Activated T-helper 1 cell treated with anti-CD3 and anti-CD28 coated beads, Interleukin-2, amount 50 U/mL, for 16 hours (primary cell): ENCODE measurements around the gene RIBC2.
"Not testable (repeated sequence)": the region's sequence is repeated elsewhere in the genome, so short reads cannot be mapped to it uniquely, and the experiment has no call there.

Source experiments
- DNase-seq, 2 donors: peaks; one replicate each; pipeline ENCODE4 v3.0.0-alpha.2; 2020; ENCODE audit warnings: low read depth in 1 of 2, low spot score in 1 of 2

Gene RIBC2, protein sequence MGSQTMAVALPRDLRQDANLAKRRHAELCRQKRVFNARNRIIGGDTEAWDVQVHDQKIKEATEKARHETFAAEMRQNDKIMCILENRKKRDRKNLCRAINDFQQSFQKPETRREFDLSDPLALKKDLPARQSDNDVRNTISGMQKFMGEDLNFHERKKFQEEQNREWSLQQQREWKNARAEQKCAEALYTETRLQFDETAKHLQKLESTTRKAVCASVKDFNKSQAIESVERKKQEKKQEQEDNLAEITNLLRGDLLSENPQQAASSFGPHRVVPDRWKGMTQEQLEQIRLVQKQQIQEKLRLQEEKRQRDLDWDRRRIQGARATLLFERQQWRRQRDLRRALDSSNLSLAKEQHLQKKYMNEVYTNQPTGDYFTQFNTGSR

DNA sequence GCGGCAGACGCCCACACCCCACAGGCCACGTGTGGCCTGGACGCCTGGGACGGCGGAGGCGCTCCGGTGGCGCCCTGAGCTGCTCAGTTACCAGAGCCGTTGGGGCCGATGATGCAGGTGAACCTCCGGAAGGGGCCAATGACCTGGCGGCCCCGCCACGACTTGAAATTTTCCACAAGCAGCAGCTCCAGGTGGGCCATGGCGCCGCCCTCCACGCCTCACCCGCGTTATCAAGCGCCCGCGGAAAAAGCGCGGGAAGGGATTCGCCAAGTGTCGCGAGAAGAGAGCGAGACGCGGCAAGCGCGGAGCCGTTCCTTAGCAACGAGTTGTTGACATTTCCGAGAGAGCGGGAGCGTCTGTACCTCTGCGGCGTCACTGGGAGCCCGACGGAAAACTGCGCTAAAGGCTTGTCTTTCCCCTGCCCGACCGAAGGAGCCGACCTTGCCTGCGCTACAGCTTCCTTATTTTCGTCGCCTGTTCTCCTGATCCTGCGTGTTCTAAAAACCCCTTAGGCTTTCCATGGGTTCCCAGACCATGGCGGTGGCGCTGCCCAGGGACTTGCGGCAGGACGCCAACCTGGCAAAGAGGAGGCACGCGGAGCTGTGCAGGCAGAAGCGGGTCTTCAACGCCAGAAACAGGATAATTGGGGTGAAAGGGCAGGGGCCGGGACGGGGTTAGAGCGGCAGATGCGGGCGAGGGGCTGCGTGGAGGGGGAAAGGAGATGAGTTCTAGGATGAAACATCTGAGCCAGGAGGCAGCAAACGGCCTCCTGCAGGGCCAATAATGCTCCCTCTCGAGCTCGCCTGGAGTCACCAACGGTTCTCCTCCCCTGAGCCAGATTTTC is at the start of gene RIBC2, which contains the start of gene SMC1B:
Gene RIBC2 (plus strand): TSS at position 326 of the 844 bp plus-strand sequence. CDS start 194 bp downstream, at position 520.
Gene SMC1B (minus strand): TSS at position 232 of the 844 bp plus-strand sequence. CDS start 32 bp downstream, at position 200.
- peak; percentile 52 to 59 for DNase-seq

DNA sequence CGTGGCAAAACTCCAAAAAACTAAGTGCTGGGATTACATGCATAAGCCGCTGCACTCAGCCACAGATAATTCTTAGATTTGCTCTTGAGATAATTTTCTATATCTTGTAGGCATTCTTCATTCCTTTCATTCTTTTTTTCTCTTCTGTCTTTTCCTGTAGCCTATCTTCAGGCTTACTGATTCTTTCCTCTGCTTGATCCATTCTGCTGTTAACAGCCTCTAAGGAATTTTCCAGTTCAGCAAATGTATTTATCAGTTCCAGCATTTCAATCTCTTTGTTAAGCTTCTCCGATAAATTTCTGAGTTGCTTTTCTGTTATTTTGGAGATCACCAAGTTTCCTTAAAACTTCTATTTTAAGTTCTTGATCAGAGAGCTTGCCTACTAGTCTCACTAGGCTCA is 46.8 kb upstream of the RIBC2 start:
- DNase-seq: no peak

DNA sequence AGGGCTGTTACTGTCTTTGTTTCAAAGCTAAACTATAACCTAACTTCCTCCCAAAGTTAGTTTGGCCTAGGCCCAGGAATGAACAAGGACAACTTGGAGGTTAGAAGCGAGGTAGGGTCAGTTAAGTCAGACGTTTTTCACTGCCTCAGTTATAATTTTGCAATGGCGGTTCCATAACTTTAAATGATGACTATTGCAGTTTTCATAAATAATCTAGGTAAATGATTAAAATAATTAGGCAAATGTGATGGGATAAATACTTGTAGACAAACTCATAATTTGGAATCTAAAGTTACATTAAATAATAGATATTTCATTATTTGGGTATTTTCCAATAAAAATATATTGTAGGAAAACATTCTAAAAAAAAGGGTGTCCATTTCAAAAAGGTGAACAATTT is 39.9 kb upstream of the RIBC2 start:
- not testable (repeated sequence) for DNase-seq

DNA sequence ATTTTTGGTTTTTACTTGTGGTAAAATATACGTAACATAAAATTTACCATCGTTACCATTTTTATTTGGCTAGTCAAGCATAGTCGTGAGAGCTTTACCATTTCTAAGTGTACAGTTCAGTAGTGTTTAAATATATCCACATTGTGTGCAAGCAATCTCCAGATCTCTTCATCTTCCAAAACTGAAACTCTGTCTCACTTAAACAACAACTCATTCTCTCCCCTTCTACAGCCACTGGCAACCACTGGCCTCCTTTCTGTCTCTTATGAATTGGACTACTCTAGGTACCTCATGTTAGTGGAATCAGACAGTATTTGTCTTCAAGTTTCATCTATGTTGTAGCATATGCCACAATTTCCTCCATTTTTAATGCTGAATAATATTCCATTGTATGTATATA is 37.5 kb upstream of the RIBC2 start:
- DNase-seq: no peak

DNA sequence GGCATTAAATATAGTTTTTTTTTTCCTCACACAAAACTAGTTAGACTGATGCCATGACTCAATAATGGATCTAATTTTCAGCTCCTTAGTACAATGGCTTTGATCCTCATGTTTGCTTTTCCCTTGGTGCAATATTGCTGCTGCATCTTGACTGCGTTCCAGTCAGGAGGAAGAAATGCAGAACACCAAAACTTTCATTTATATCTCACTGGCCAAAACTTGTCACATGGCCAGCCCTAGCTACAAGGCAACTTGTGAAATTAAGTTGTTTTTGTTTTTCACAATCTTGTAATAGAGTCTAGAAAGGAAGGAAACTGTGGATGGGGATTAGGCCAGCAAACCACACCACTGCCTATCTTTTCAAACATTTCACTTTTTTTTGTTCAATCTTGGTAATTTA is 36.8 kb upstream of the RIBC2 start:
- DNase-seq: no peak

DNA sequence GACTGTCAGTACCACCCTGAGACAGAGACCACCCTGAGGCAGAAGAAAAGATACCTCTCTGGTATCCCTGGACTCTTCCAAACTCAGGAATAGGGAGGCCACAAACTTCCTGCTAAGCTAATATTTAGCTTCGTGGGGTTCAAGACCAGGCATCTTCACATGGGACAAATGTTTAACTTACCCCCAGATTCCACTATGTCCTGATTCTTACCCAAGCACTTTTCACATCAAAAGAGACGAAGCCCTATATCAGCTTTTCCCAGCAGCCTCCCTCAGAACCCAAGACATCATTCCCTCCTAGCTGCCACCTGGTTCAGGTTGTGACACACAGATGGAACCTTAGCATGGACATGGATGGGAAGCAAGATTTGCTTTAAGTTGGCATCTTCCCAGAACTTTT is 32.1 kb upstream of the RIBC2 start:
- no peak for DNase-seq

DNA sequence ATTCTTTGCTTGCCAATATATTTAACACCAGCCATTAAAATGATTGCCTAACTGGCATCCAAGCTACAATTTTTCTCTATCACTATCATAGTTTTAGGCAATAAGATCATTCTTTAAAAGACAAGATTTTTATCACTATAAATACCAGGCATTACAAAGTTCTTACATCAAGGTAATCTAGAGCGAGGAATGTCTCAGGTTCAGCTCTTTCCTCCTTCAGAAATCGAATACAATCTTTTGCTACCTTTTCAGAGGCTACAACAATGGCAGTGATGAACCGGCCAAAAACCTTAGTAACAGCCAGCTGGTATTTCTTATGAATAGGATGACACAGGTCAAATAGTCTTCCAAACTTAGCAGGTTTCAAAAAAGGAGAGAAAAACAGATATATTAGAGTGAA is 23.9 kb upstream of the RIBC2 start:
- DNase-seq: no peak

DNA sequence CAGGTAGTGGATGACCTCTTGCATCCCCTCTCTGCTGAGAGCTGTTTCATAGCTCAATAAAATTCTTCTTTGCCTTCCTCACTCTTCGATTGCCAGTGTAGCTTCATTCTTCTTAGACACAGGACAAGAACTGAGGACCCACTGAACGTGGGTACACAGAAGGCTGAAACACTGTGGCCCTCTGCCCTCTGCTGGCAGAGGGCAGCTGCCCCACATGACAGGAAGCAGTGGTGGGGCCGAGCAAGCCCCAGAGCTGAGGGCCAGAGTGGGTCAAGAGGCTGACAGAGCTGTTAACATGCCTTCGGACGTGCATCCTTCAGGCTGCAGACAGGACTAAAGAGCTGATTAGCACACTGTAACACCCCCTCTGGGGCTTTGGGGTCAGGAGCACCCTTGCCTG is 15.7 kb upstream of the RIBC2 start:
- no peak for DNase-seq

DNA sequence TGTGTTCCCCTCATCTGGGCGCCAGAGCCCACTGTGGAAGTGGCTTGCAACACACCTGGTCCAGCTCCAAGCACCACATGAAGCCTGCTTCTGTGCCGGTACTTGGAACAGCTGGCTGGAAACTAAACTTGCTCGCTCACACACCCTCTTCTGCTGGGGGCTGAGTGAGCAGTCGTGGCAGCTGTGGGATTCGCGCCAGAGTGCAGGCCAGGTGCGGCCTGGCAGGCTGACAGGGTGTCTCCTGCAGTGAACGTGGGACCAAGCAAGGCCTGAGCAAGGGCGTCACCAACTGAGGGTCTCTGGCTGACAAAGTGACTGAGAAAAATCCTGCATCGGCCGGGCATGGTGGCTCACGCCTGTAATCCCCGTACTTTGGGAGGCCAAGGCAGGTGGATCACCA is 15.3 kb upstream of the RIBC2 start:
- DNase-seq: no peak

DNA sequence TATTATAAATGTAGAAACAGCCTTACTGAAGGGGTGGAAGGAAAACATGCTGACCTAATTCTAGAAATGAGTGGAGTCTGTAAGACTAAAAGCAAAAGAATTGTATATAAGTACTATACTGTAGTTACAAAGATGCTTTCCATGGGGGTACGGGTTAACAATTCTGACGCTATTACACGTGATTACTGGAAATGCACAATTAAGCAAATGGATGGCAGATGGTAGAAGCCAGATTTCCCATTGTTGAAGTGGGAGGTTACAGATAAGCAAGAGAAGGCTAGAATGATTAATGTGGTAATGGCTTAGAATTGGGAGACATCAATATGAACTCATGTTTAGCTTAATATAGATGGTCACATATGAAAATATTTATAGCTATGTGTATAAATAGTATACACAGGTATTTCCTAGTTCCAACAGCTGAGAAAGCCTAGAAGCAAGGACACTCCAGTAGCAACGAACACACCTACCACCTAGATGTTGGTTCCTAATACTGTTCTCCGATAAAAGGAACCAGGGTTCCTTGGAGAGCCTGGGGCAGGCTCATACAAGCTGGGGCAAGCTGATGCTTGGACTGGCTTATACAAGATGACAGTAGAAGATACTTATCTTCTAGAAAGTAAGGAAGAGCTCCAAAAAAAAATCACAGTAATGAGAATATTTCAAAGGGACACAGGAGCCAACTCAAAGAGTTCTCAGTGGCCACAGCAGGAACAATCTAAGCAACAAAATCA is 13.6 kb upstream of the RIBC2 start:
- no peak for DNase-seq

DNA sequence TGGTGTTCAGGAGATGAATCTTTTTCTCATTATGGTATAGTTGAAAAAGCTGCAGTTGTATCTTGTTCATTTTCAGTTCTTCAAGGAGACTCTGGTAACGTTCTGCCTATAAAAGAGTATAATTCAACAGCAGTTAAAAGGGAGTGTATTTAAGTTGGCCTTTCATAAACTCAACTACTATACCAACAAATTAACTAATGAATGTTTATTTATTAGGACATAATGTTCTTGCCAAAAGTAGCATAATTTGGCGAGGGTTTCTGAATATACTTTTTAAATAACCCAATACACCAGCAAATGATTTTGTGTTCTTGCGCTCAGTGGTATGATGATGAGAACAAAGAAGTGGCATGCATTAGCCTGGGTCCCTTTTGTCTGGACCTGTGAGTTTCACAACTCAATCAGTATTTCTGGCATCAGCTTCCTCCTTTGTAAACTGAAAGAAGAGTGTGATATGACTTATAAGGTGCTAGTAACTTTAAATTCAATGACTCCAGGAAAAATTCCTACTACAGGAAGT is 11.0 kb upstream of the RIBC2 start:
- no peak for DNase-seq

DNA sequence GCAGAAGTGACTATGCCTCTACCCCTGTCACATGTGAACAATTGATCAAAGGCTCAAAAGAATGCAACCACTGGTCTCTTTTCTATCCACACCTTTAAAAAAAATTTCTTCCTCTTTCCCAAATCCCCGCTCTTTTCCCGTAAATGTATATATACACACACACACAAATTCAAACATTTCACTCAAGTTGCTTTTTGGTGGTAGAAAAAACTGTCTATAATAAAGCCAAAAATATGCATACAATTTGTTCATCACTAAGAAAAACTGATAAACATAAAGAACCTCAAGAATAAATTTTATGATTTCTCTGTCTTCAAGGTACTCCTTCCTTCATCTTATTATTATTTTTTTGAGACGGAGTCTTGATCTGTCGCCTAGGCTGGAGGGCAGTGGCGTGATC is 5.7 kb upstream of the RIBC2 start:
- DNase-seq: no peak

DNA sequence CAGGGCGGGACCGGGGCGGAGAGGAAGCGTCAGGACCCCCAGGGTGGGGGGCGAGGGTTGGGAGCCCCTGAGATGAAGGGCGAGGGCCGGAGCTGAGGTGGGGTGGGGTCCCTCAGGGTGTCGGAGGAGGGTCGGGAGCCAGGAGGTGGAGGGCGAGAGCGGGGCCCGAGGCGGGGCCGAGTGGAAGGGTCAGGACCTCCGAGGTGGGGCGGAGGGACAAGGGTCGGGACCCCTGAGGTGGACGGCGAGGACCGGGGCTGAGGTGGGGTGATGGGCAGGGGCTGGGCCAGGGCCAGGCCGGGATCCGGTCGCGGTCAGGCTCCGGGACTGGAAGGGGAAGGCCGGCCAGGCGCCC is 503 bp upstream of the RIBC2 start:
- no peak for DNase-seq

DNA sequence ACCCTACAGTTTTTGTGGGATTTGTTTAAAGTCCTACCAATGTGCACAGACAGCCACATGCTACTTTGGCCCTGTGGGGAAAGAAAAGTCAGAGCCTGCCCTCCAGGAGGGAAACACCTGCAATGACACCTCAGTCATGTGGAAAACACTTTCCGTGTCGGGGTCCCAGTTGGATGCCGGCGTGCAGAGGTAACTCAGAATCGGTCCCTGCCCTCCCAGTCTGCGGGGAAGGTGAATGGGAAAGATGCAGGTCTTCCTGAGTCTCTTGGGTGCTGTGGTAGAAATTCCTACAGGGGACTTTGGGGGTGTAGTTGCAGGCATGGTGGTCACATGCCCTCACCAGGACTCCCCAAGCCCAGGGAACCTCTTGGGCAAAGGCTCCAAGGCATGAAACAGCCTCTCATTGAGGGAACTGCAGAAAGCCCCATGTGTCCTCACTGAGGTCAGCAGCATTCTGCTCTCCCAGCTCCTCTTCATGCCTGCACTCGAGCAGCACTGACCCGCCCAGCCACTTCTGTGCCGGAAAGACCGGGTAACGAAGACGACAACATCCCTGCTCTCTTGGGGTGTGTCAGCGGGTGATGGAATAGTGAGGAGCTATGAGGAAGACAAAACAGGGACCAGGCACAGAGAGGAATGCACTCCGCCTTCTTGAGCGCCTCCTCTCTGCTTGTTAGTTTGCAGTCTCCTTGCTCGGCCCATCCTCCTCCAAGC is 4.7 kb downstream of the RIBC2 start:
- DNase-seq: no peak

DNA sequence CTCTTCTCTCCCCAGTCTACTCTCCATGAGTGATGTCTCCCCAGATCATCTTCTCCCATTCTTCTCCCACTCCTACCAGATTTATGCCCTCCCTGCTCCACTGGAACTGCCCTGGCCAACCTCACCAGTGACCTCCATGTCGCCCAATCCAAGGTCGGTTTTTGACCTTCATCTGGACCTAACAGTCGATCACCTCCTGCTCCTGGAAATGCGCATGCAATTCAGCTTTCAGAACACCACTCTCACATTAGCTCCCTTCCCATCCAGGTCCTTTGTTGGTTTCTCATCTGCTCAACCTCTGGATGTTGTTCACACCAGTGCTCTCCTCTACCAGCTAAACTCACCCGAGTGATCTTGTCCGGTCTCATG is 5.3 kb downstream of the RIBC2 start:
- DNase-seq: no peak

DNA sequence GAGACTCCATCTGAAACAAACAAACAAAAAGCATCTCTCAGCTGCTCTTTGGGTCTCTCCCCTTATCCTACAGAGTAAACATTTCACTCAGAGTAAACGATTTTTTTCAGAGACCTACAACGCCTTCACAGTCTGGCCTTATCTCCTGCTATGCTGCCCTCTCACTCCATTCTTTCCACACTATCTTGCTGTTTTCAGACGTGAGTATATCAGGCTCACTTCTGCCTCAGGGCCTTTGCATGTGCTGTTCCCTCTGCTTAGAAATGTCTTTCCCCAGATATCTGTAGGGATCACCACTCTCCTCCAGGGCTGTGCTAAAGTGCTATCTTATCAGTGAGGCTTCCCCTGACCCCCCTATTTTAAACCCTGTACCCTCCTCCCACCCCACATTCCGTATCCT is 6.5 kb downstream of the RIBC2 start:
- DNase-seq: no peak

DNA sequence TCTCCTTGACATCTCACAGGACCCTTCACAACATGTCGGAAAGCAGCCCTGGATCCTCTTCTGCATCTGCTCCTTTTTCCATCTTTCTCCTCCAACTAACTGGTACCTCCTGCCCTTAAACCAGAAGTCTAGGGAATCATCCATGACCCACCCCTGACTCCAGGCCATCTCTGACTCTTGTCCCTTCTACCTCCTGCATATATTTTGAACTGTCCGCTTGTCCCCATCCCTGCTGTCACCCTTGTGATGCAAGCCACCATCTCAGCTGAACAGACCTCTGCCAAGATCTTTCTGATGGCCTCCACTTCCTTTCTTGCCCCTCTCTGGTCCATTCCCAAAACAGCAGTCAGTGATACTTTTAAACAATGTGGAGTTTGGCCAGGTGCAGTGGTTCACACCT is 7.0 kb downstream of the RIBC2 start:
- no peak for DNase-seq

DNA sequence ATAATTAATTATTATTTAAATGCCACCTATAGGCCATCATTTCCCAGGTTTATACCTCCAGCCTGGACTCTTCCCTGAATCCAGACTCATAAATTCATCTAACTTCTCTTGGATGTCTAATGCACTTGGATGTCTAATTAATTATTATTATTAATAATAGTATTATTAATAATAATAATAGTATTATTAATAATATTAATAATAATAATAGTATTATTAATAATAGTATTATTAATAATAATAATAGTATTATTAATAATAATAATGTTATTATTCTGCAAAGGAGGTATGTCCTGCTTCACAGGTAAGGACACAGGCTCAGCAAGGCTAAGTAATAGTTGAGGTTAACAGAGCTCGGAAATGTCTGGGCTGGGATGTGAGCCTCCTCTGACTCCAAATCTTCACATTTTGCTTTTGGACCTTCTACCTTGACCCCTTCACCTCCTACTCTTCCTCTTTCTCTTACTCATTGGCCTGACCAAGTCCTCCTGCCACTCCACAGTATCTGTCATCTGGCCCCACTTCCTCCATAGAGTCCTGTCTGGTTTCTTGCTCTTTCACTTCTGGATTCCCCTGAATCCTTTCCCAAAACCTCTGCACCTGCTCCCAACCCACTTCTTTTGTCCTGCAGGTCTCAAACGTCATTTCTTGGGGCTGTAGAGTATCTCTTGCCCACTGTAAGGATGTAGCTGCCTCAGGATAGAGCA is 8.0 kb downstream of the RIBC2 start:
- no peak for DNase-seq

DNA sequence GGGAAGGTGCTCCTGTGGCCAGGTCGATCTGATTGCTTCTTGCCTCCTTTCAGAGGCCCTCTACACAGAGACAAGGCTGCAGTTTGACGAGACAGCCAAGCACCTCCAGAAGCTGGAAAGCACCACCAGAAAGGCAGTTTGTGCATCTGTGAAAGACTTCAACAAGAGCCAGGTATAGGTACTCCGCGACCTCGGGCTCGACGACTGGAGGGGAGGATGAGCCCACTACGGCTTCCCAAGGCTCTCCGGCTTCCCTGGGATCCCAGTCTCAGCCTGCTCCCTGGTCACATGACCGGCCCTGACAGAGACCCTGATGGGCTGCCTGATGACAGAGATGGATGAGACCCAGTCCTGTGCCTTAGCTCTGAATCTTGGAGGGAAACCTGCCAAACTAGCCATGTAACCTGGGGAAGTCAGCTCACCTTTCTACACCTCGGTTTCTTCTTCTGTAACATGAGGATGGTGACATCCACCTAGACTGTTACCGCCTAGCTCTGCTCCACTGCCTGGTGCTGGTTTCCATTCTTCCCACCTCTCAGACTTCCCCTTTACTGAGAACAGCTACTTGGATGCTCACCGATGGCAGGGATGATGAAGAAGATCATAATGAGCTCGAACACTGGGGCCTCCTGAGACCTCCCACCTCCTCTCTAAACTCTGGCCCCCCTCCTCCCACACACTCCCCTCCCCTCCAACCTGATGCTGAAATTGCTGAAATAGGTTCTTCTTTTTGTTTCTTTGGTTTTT is 8.9 kb downstream of the RIBC2 start:
- no peak for DNase-seq

DNA sequence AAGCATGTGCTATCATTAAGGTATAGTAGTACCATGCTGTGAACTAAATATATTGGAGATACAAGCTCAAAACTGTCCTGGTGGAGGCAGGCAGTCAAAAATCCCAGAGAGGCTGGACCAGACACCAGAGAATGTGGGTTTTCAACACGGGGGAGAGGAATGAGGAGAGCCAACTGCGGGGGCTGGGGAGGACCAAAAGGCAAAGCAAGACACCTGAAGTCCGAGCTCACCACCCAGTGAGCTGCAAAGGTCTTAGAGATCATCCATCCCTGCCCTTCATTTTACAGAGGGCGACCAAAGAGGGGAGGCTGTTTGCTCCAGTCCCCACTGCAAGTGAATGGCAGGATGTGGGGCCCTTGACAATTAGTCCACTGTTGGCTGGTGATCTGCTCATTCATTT is 10.0 kb downstream of the RIBC2 start:
- DNase-seq: no peak
